GM18520 (cell line): ENCODE data around the gene NECAB3.
A peak's percentile ranks its signal among the peaks of the same experiment; 100 is the strongest.

Experiments used
- ATAC-seq: cut with Tn5 transposase; IDR thresholded peaks from one replicate; pipeline ENCODE4 v1.9.1; 2021; ENCODE audit not compliant: unreplicated experiment

NECAB3 gene

GRCh38 chr20:33677991-33678702 lies 3.9 kb upstream of the NECAB3 start:
- no peak for ATAC-seq

GRCh38 chr20:33676652-33677645 lies 2.7 kb upstream of the NECAB3 start:
- ATAC-seq, result no peak

GRCh38 chr20:33676121-33676520 lies 1.9 kb upstream of the NECAB3 start:
- no peak for ATAC-seq

DNA sequence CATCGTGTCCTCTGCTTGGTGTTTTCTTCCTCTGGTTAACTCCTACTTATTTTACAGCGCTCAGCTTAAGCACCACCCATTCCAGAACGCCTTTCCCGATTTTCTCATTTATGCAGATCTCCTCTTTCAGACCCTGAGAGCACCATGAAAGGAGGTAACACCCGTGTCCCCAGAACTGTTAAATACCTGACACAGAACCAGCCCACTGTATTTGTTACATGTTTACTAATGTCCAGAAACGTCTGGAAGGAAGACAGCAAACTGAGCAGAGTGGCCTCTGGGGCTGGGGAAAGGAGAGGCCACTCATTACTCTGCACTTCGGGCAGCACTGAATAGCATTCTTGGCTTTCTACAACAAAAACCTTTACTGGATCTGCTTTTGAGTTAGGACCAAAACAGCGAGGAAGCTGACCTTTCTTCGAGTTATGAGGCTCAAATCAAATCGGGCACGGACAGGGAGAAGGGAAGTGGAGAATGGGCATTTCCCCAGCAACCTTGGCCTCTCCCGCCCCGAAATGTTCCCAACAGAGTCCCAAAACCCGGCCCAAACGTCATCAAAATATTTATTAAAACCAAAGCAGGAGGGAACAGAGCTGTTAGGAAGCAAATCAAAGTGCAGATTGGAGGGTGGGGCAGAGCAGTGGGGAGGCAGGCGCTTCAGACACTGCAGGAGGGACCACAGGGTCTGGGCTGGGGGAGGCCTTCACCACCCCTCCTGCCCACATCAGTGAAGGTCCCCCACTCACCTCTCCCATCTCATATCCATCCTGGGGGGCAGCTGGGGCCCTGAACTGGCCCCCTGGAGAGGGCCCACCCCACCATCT lies 1.1 kb upstream of the NECAB3 start:
- ATAC-seq, result no peak

DNA sequence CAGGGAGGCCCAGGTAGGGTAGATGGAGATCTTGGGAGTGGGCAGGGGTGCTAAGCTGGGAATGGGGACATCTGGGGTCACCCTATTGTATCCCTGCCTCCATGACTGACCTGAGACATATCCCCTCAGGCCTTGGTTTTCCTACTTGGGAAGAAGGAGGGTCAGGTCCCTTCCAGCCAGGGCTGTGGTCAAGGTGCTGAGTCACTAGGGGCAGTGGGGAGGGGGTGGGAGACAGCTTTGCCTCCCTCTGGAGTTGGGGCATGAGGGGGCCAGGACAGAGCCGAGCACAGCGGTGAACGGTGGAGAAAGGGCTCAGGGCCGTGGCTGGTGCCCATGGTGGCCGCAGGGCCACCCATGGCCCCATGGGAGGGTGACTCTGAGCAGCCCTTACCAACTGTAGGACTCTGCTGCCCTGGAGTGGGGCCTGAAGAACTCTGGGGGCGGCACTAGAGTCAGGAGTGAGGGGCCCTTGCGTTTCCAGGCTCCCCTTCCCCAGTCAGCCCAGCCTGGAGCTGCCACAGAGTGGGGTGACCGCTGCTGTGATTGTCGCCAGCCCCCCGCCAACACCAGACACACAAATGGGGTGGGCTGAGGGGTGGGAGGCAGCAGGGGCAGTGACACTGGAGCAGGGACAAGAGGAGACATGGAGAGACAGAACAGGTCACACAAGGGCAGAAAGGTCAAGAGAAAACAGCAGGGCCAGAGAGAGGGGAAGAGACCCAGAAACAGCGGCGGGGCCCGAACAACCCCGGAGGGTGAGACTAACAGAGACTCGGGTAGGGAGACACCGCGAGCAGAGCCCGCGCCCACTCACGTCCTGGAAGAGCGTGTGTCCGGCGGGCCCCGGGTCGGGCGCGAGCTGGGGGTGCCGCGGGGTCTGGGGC lies 576 bp downstream of the NECAB3 start:
- ATAC-seq, result no peak

GRCh38 chr20:33673114-33673409 lies 1.2 kb downstream of the NECAB3 start:
- ATAC-seq, result no peak

DNA sequence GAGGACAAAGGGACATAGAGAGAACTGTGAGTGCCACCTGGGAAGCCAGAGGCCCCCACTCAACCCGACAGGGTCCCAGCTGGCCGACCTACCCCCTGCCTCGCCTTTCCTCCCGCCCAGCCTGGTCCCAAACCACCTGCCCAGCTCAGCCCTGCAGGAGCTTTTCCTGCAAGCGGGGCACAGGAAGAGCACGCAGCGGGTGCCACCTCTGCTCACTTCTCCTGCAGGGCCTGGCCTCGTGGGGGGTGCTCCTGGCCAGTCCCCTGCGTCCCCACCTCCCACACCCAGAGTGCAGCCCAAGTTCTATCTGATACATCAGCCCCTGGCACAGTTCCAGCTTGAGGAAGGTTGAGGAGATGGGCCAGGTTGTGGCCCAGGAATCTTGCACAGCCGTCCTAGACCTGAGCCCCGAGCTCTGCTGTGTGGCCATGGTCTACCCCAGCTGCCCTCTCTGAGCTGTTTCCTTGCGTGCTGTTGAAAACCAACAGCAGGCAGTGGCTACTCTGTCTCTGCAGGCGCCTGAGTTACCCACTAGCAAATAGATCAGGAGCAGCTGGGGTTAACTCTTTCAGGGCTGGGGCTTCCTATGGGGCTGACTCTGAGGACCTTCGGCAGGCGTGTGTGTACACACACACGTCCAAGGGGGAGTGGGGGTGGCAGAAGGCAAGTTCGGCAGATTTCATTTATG lies 1.7 kb downstream of the NECAB3 start:
- no peak for ATAC-seq

GRCh38 chr20:33671573-33672288 lies 2.5 kb downstream of the NECAB3 start:
- ATAC-seq, result no peak

DNA sequence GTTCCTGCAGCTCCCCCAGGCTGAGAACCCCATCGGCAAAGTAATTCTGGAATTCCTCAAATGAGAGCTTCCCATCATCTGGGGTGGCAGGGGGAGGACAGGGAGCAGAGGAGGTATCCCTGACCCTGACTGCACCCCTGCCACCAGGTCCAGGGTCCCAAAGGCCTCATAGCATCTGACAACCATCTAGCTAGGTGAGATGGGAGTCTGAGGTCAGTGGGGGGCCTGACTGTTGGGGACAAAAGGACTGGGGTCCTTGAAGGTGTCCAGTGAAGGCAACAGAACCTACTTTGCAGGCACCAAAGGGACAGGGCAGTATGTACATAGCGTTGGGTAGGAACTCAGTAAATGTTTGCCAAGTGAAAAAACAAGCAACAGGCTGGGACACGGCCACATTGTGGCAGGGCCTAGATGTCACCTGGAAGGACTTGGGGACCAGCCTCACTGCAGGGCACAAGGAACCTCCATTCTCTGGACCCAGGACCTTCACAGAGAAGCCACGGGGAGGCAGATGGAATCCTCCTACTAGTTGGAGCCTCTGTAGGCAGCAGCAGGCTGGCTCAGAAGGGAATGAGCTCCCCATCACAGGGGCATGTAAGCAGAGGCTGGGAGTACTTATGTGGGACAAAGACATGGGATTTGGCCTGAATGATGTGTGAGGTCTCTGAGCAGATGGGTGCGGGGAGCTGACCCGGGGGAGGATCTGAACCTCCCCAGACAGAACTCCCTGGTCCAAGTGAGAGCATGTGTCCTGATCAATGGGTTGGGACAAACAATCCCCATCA lies 3.3 kb downstream of the NECAB3 start:
- no peak for ATAC-seq

DNA sequence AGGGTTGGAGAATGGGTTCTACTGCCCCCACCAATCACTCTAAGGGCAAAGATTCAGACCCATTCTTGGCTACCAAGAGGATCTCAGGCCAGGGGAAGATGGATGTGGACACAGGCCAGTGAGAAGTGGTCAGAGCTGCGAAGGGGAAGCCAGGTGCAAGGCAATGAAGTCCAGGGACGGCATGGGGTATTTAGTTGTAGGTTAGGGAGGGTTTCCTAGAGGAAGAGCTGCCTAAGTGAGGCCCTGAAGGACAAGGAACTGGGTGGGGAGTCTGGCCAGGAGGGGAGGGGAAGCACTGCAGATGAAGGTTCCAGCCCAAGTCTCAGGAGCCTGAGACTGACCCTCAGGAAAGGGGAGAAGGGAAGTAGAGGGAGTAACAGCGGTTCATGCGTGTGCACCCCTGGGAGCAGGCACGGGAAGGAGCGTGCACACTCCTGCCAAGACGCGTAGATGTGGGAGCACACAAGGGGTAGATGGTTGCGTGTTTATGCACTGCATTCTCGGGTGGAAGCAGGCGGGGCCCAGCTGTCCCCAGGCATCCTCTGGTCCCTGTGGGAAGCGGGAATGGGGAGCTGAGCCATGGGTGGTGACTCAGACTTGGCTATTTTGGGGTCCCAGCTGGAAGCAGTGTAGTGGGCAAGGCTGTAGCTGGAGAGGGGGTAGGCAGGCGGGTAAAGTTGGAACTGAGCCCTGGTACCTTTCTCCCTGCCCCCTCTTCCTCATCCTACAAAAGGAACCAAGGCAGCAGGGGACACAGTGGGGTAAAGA lies 4.2 kb downstream of the NECAB3 start:
- ATAC-seq, result no peak

GRCh38 chr20:33669224-33669623 lies 5.0 kb downstream of the NECAB3 start:
- no peak for ATAC-seq

DNA sequence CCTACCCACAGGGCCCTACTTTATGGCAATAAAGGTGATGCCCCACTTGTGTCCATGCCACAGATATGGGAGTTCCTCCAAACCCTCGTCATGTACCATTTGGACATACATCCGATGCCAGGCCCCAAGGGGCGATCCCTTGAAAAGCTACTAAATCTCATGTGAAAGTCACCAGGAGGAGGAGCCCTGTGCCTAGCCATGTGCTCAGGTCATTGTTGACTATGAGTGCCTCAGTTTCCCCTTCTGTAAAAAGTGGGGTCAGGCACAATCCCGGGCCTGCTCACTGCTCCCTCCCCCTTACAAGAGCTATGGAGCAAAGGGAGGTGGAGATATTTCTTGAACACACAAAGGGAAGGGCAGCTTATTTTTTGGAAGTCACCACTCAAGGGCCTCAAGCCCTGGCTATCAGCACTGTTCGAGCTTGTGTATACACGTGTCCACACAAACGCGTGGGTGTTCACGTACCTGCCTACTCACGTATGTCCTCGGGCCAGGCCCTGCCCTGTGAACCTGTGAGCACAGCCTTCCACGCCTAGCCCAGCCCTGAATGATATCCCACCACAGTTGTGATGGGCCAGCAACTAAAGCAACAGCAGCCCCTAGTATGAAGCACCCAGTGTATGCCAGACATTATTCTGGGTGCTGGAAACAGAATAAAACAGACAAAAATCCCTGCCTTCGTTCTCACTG lies 5.6 kb downstream of the NECAB3 start:
- ATAC-seq, result no peak

DNA sequence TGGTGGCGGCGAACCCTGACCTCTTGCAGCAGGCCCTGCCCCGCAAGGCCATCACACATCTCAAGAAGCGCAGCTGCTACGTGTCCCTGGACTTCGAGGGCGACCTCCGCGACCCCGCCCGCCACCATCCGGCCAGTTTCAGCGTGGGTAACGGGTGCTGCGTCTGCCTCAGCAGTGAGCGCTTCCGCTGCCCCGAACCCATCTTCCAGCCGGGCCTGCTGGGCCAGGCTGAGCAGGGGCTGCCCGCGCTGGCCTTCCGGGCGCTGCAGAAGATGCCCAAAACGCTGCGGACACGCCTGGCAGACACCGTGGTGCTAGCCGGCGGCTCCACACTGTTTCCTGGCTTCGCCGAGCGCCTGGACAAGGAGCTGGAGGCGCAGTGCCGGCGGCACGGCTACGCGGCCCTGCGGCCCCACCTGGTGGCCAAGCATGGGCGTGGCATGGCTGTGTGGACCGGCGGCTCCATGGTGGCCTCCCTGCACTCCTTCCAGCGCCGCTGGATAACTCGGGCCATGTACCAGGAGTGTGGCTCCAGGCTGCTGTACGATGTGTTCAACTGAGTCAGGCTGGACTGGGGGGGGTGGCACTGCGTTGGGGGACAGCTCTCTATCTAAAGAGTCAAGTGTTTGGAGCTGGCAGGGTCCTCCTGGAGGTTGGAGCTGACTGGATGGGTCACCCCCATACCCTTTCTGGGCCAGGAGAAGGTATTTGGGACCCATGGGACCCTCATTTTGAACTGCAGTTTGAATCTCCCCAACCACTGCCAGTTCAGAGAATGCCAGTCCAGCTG lies 6.4 kb downstream of the NECAB3 start:
- ATAC-seq, result peak; percentile 30

GRCh38 chr20:33667245-33667675 lies 7.0 kb downstream of the NECAB3 start:
- peak; percentile 9 for ATAC-seq

GRCh38 chr20:33666293-33667244 lies 7.7 kb downstream of the NECAB3 start, which contains the start of gene ACTL10:
Gene ACTL10, plus strand, starts transcription at chr20:33666943. Its CDS starts 555 bp downstream, at chr20:33667498.
- ATAC-seq, result peak; percentile 56
